ENCODE results near the gene GSTM5.
A peak's percentile ranks its signal among the peaks of the same experiment; 100 is the strongest.
"Not testable (repeated sequence)": the region's sequence is repeated elsewhere in the genome, so short reads cannot be mapped to it uniquely, and the experiment has no call there.

GSTM5 gene

GRCh38 chr1:109762821-109763645, 51.0 kb downstream of the GSTM5 start:
- Histone ChIP-seq H3K79me2 (ENCODE audit: control insufficient read depth, insufficient read depth, low read length, unreplicated experiment) (no peaks in the 10 kb centered on the region), H2AFZ (ENCODE audit: low read length, unreplicated experiment) (no peak overlapping the region), H3K4me1 (ENCODE audit: control insufficient read depth, insufficient read depth, low read length, unreplicated experiment) (peaks cover 5% of the 10 kb centered on the region), H3K36me3 (ENCODE audit: insufficient read depth, low read length) (no peaks in the 10 kb centered on the region), H3K4me3 (ENCODE audit: low read depth, low read length) (no peak overlapping the region), H3K27ac (ENCODE audit: low read depth, low read length) (peak overlapping the region; percentile 30; the same call in 1 of the 2 replicates), H3K27me3 (ENCODE audit: insufficient read depth, low read length) (no peaks in the 10 kb centered on the region)

- Histone ChIP-seq H2AFZ (ENCODE audit: low read length, unreplicated experiment) (no peak within 1 kb of the TSS), H3K27me3 (ENCODE audit: insufficient read depth, low read length) (no peaks in the 10 kb centered on the region), H3K79me2 (ENCODE audit: control insufficient read depth, insufficient read depth, low read length, unreplicated experiment) (no peaks in the 10 kb centered on the region), H3K36me3 (ENCODE audit: insufficient read depth, low read length) (no peaks in the 10 kb centered on the region), H3K27ac (ENCODE audit: low read depth, low read length) (peak within 1 kb of the TSS; percentile 30; the same call in 1 of the 2 replicates), H3K4me1 (ENCODE audit: control insufficient read depth, insufficient read depth, low read length, unreplicated experiment) (peaks cover 5% of the 10 kb centered on the region), H3K4me3 (ENCODE audit: low read depth, low read length) (no peak within 1 kb of the TSS)
Measured at GRCh38 chr1:109763646-109764415, 51.8 kb downstream of the GSTM5 start, which contains the start of gene EPS8L3. EPS8L3 (minus strand) TSS chr1:109763923; CDS start chr1:109761749, 2,174 bp downstream.

- no peaks in the 10 kb centered on the region for H3K79me2 ChIP-seq (ENCODE audit: control insufficient read depth, insufficient read depth, low read length, unreplicated experiment)
- H3K4me1 ChIP-seq (ENCODE audit: control insufficient read depth, insufficient read depth, low read length, unreplicated experiment): peaks cover 10% of the 10 kb centered on the region
- H3K27me3 ChIP-seq (ENCODE audit: insufficient read depth, low read length): no peaks in the 10 kb centered on the region
- H3K36me3 ChIP-seq (ENCODE audit: insufficient read depth, low read length): no peaks in the 10 kb centered on the region
- no peak overlapping the region for H3K4me3 ChIP-seq (ENCODE audit: low read depth, low read length)
- no peak overlapping the region for H3K27ac ChIP-seq (ENCODE audit: low read depth, low read length)
- H2AFZ ChIP-seq (ENCODE audit: low read length, unreplicated experiment): no peak overlapping the region
Measured at GRCh38 chr1:109764561-109765482, 52.8 kb downstream of the GSTM5 start.

- Histone ChIP-seq H3K4me3 (ENCODE audit: low read depth, low read length) (no peak overlapping the region), H3K36me3 (ENCODE audit: insufficient read depth, low read length) (no peaks in the 10 kb centered on the region), H3K79me2 (ENCODE audit: control insufficient read depth, insufficient read depth, low read length, unreplicated experiment) (no peaks in the 10 kb centered on the region), H3K27ac (ENCODE audit: low read depth, low read length) (no peak overlapping the region), H3K4me1 (ENCODE audit: control insufficient read depth, insufficient read depth, low read length, unreplicated experiment) (peaks cover 10% of the 10 kb centered on the region), H3K27me3 (ENCODE audit: insufficient read depth, low read length) (no peaks in the 10 kb centered on the region), H2AFZ (ENCODE audit: low read length, unreplicated experiment) (no peak overlapping the region)
Measured at GRCh38 chr1:109765483-109765815, 53.4 kb downstream of the GSTM5 start.

GRCh38 chr1:109765896-109766615, 54.0 kb downstream of the GSTM5 start:
- Histone ChIP-seq H3K36me3 (ENCODE audit: insufficient read depth, low read length) (no peaks in the 10 kb centered on the region), H3K27ac (ENCODE audit: low read depth, low read length) (no peak overlapping the region), H3K4me3 (ENCODE audit: low read depth, low read length) (no peak overlapping the region), H2AFZ (ENCODE audit: low read length, unreplicated experiment) (no peak overlapping the region), H3K79me2 (ENCODE audit: control insufficient read depth, insufficient read depth, low read length, unreplicated experiment) (no peaks in the 10 kb centered on the region), H3K27me3 (ENCODE audit: insufficient read depth, low read length) (no peaks in the 10 kb centered on the region), H3K4me1 (ENCODE audit: control insufficient read depth, insufficient read depth, low read length, unreplicated experiment) (peaks cover 10% of the 10 kb centered on the region)

GRCh38 chr1:109766991-109767636, 55.1 kb downstream of the GSTM5 start:
- H2AFZ ChIP-seq (ENCODE audit: low read length, unreplicated experiment); H3K79me2 ChIP-seq (ENCODE audit: control insufficient read depth, insufficient read depth, low read length, unreplicated experiment); H3K4me3 ChIP-seq (ENCODE audit: low read depth, low read length); H3K27me3 ChIP-seq (ENCODE audit: insufficient read depth, low read length); H3K27ac ChIP-seq (ENCODE audit: low read depth, low read length); H3K36me3 ChIP-seq (ENCODE audit: insufficient read depth, low read length); H3K4me1 ChIP-seq (ENCODE audit: control insufficient read depth, insufficient read depth, low read length, unreplicated experiment): not testable (repeated sequence)
